SU-DHL-6 (cell line): ENCODE measurements around the gene KCNG1.

Source experiments
- H2AFZ ChIP-seq: fragments of 200-600 bp; sonication (generic); 2 replicates; pipeline ENCODE4 v1.6.1; 2014; ENCODE audit warnings: low read depth, mild to moderate bottlenecking, moderate library complexity, mixed read lengths, antibody characterized with exemption, low read length; ENCODE audit not compliant: severe bottlenecking
- H3F3A ChIP-seq: fragments of 200-600 bp; shearing (Covaris generic); 2 replicates; pipeline ENCODE4 v1.6.0; 2016; ENCODE audit warnings: antibody characterized with exemption, mild to moderate bottlenecking; ENCODE audit not compliant: insufficient read depth
- H3K27ac ChIP-seq: fragments of 200-600 bp; sonication (generic); 2 replicates; pipeline ENCODE4 v1.5.1; 2016; ENCODE audit warnings: low read depth, mild to moderate bottlenecking, low read length, moderate library complexity, mixed read lengths
- H3K27me3 ChIP-seq: fragments of 200-600 bp; sonication (generic), shearing (Covaris generic); 2 replicates; pipeline ENCODE4 v1.6.0; 2014; ENCODE audit warnings: mild to moderate bottlenecking, low read length
- H3K36me3 ChIP-seq: fragments of 200-600 bp; sonication (generic); 2 replicates; pipeline ENCODE4 v1.6.1; 2014; ENCODE audit warnings: mild to moderate bottlenecking, low read length, mixed read lengths
- H3K4me2 ChIP-seq: fragments of 300-600, 200-600 bp; shearing (Covaris generic), sonication (generic); 2 replicates; pipeline ENCODE4 v1.6.0; 2014; ENCODE audit warnings: low read length, low read depth, mild to moderate bottlenecking; ENCODE audit not compliant: poor library complexity, severe bottlenecking
- H3K4me3 ChIP-seq: fragments of 200-600 bp; sonication (generic); 2 replicates; pipeline ENCODE4 v1.5.1; 2014; ENCODE audit warnings: antibody characterized with exemption, low read length, mild to moderate bottlenecking, mixed read lengths; ENCODE audit not compliant: insufficient read depth, poor library complexity, severe bottlenecking
- H3K79me2 ChIP-seq: fragments of 200-600 bp; sonication (generic); 2 replicates; pipeline ENCODE4 v1.6.1; 2014; ENCODE audit warnings: mild to moderate bottlenecking, low read length, moderate library complexity; ENCODE audit not compliant: insufficient read depth
- H3K9ac ChIP-seq: fragments of 200-600 bp; sonication (generic); 2 replicates; pipeline ENCODE4 v1.7.0; 2014; ENCODE audit warnings: mild to moderate bottlenecking, low read length
- H3K9me2 ChIP-seq: fragments of 200-600 bp; sonication (generic); replicated peaks from 2 replicates; pipeline ENCODE4 v1.6.1; 2014; ENCODE audit warnings: low read length; ENCODE audit not compliant: insufficient read depth
- H3K9me3 ChIP-seq: fragments of 200-600 bp; sonication (generic); 2 replicates; pipeline ENCODE4 v1.6.1; 2014; ENCODE audit warnings: low read length, mixed read lengths; ENCODE audit not compliant: insufficient read depth
- H4K20me1 ChIP-seq: fragments of 200-600 bp; sonication (generic); 2 replicates; pipeline ENCODE4 v1.6.1; 2014; ENCODE audit warnings: low read depth, mild to moderate bottlenecking, antibody characterized with exemption, low read length, moderate library complexity, mixed read lengths
- EZH2phosphoT487 ChIP-seq: fragments of 200-600 bp; sonication (generic), shearing (Covaris generic); conservative IDR thresholded peaks from 2 replicates; pipeline ENCODE4 v1.6.1; 2018; ENCODE audit warnings: mild to moderate bottlenecking, antibody characterized with exemption, low read length, moderate library complexity, mixed read lengths
- TF ChIP-seq, protein P1 (sequence below): fragments of 200-600 bp; sonication (generic); IDR thresholded peaks from one replicate; pipeline ENCODE4 v1.5.1; 2017; ENCODE audit warnings: antibody characterized with exemption, mild to moderate bottlenecking, low read length, moderate library complexity; ENCODE audit not compliant: insufficient read depth, poor library complexity, severe bottlenecking

Gene KCNG1

GRCh38 chr20:51034476-51034875 is 11.6 kb upstream of the KCNG1 start:
- TF ChIP-seq, protein P1, sequence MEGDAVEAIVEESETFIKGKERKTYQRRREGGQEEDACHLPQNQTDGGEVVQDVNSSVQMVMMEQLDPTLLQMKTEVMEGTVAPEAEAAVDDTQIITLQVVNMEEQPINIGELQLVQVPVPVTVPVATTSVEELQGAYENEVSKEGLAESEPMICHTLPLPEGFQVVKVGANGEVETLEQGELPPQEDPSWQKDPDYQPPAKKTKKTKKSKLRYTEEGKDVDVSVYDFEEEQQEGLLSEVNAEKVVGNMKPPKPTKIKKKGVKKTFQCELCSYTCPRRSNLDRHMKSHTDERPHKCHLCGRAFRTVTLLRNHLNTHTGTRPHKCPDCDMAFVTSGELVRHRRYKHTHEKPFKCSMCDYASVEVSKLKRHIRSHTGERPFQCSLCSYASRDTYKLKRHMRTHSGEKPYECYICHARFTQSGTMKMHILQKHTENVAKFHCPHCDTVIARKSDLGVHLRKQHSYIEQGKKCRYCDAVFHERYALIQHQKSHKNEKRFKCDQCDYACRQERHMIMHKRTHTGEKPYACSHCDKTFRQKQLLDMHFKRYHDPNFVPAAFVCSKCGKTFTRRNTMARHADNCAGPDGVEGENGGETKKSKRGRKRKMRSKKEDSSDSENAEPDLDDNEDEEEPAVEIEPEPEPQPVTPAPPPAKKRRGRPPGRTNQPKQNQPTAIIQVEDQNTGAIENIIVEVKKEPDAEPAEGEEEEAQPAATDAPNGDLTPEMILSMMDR = no peak
- no peak for TF ChIP-seq EZH2phosphoT487
- Histone ChIP-seq H3K4me3 (no peak overlapping the region), H3K9ac (no peak overlapping the region), H3K36me3 (no peaks in the 10 kb centered on the region), H3K27ac (no peak overlapping the region), H3K9me2 (no peaks in the 10 kb centered on the region), H4K20me1 (no peaks in the 10 kb centered on the region), H3K4me2 (no peak overlapping the region), H3K9me3 (no peaks in the 10 kb centered on the region), H3K79me2 (no peaks in the 10 kb centered on the region), H3K27me3 (no peaks in the 10 kb centered on the region), H3F3A (no peaks in the 10 kb centered on the region), H2AFZ (no peak overlapping the region)

DNA sequence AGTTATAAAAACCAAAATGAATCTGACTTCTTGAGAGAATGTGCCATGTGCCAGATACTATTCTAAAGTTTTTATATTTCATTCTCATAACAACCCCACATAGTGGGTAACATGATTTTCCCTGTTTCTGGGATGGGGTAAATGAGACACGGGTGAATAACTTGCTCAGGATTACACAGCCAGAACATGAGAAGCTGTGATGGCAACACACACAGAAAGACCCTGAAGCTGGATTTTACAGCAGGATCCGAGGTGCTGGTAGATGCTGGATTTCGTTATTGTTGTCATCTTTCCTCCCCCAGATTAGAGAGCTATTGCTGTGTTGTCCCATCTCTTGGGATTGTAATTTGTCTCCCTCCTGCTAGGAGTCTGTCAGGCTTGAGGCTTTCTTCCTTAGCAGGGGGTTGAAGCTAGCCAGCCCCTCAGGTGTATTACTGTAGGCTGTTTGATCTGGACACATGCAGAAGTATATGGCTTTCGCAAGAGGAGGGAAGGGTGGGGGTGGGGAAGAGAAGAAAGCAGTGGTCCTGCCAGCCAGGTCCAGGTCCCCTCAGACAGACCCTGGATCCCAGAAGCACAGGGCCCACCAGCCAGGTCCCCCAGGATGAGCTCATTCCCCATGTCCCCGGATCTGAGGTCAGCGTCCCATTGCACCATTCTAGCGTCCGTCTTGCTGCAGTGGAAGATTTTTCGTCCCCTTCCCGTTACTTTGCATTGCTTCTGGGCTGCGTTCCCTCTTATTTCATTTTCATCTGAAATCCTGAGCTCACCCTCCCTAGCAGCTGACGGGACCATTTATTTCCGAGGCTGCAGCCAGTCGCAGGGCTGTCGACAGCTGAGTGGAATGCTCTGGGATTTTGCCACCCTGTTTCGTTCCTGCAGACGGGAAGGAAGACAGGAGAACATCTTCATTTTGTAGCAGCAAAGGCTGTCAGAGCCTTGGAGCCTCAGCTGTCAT is 7.3 kb upstream of the KCNG1 start:
- H3K9me2 ChIP-seq = no peaks in the 10 kb centered on the region
- no peak overlapping the region for H3K4me2 ChIP-seq
- no peaks in the 10 kb centered on the region for H3K79me2 ChIP-seq
- H3K9ac ChIP-seq = no peak overlapping the region
- no peaks in the 10 kb centered on the region for H3K9me3 ChIP-seq
- TF ChIP-seq, protein P1 = no peak
- no peak for TF ChIP-seq EZH2phosphoT487
- no peak overlapping the region for H3K4me3 ChIP-seq
- no peaks in the 10 kb centered on the region for H3K36me3 ChIP-seq
- H3K27ac ChIP-seq = no peak overlapping the region
- no peaks in the 10 kb centered on the region for H3K27me3 ChIP-seq
- no peaks in the 10 kb centered on the region for H4K20me1 ChIP-seq
- no peaks in the 10 kb centered on the region for H3F3A ChIP-seq
- H2AFZ ChIP-seq = no peak overlapping the region

DNA sequence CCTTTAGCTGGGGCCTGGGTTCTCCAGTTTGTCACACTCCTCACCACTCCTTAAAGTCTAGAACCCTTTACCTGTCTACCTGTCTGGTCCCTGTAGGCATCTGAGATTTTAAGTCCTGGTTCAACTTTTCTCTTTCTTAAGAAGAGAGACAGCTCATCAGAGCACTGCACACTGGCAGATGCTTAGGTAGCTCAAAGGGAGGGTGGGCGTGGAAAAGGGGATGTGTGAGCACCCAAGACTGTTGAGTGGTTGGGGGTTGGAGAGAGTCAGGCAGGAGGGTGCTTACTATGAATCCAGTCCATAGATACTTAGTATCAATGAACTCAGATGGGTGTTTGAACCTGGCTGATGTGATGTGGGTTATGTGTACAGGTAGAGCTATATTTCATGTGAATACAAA is 6.6 kb upstream of the KCNG1 start:
- TF ChIP-seq, protein P1 = no peak
- no peak for TF ChIP-seq EZH2phosphoT487
- H3K79me2 ChIP-seq = no peaks in the 10 kb centered on the region
- no peaks in the 10 kb centered on the region for H3K36me3 ChIP-seq
- H3K4me2 ChIP-seq = no peak overlapping the region
- no peak overlapping the region for H3K4me3 ChIP-seq
- no peaks in the 10 kb centered on the region for H3K27me3 ChIP-seq
- H3K9ac ChIP-seq = no peak overlapping the region
- no peaks in the 10 kb centered on the region for H3K9me2 ChIP-seq
- no peaks in the 10 kb centered on the region for H4K20me1 ChIP-seq
- H3K9me3 ChIP-seq = no peaks in the 10 kb centered on the region
- no peak overlapping the region for H2AFZ ChIP-seq
- no peaks in the 10 kb centered on the region for H3F3A ChIP-seq
- H3K27ac ChIP-seq = no peak overlapping the region
